Activated CD8-positive, alpha-beta memory T cell treated with anti-CD3 and anti-CD28 coated beads, Interleukin-2, amount 50 U/mL, for 1 hour (primary cell): ENCODE measurements around the gene CLBA1.
"Not testable (repeated sequence)": the region's sequence is repeated elsewhere in the genome, so short reads cannot be mapped to it uniquely, and the experiment has no call there.

Experiments used
- DNase-seq: peaks from one replicate; pipeline ENCODE4 v3.0.0-alpha.2; 2020; ENCODE audit errors: extremely low read depth

Gene CLBA1

DNA sequence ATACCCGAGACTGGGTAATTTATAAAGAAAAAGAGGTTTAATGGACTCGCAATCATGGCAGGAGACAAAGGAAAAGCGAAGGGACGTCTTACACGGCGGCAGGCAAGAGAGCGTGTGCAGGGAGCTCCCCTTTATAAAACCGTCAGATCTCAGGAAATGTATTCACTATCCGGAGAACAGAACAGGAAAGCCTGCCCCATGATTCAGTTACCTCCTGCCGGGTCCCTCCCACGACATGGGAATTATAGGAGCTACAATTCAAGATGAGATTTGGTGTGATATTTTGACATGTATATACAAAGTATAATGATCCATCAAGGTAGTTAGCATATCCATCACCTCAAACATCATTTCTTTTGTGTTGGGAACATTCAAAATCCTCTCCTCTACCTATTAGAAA, 37.6 kb downstream of the CLBA1 start:
- no peak for DNase-seq

DNA sequence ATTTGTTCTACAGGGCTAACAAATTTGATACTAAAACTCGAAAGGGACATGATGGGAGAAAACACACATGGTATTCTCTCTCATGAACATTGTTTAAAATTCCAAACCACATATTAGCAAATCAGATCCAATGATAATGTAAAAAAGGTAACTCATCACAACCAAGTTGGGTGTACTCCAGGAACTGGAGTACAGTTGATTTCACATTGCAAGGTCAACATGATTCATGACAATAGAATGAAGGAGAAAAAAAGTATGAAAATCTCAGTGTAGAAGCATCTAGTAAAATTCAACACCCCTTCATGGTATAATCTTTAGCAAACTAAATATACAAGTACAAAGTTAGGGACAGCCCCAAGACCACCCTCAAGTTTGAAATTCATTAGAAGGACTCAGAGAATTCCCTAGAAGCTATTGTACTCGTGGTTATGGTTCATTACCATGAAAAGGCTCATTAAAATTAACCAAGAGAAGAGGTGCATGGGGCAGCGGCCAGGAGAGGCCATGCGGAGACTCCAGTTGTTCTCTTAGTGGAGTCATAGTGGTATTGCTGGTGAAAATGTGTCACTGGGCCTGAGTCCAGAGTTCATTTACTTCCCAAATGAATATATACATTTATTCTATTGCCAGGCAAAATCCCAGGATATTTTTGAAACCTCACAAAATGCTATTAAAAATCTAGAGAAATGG, 38.3 kb downstream of the CLBA1 start:
- no peak for DNase-seq

DNA sequence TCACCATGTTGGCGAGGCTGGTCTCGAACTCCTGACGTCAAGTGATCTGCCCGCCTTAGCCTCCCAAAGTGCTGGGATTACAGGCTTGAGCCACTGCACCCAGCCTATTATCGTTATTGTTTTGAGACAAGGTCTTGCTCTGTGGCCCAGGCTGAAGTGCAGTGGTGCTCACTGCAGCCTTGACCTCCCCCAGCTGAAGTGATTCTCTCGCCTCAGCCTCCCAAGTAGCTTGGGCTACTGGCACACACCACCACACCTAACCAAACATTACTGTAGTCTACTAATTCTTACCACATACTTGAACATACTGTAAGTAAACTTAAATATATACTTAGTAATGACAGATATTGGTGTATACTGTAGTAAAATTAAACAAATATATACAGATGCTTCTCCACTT, 39.8 kb downstream of the CLBA1 start:
- DNase-seq = no peak

DNA sequence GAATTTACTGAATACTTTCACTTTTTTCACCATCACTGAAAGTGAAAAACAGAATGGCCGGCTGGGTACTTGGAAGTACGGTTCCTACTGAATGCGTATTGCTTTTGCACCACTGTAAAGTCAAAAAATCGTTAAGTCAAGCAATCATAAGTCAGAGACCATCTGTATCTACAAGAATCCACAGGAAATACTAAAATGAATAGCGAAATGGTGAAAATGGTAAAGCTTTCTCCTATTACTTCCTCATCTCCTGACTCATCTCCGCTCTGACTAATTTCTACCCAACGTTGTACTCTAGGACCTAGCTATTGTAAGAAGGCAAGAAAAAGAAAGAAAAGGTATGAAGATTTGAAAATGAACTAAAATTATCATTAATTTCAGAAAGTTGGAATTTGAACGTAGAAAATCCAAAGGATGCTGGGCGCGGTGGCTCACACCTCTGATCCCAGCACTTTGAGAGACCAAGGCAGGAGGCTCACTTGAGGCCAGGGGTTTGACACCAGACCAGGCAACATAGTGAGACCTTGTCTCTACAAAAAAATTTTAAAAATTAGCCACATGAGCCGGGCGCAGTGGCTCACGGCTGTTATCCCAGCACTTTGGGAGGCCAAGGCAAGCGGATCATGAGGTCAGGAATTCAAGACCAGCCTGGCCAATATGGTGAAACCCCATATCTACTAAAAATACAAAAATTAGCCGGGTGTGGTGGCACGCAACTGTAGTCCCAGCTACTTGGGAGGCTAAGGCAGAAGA, 40.6 kb downstream of the CLBA1 start:
- no peak for DNase-seq

DNA sequence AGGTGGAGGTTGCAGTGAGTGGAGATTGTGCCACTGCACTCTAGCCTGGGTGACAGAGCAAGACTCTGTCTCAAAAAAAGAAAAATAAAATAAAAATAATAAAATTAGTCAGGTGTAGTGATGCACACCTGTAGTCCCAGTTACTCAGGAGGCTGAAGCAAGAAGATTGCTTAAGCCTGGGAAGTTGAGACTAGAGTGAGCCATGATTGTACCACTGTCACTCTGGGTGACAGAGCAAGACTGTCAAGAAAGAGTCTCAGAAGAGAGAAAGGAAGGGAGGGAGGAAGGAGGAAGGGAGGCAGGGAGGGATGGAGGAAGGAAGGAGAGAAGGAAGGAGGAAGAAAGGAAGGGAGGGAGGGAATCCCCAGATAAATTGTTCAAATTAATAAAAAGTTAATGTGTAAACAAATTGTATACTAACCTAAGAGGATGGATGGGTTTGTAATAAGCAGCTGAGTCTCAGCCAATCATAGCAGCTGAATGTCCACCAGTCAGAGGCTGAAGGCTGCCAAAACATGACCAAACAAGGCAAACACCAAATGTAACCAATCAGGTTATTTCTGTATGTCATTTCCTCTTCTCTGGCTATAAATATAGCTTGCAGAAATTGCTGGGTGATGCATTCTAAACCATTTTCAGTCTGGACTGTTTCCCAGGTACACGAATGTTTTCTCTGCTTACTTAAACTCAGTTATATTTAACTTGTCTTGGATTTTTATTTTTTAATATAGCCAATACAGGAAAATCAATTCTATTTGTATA, 41.4 kb downstream of the CLBA1 start:
- DNase-seq = no peak

DNA sequence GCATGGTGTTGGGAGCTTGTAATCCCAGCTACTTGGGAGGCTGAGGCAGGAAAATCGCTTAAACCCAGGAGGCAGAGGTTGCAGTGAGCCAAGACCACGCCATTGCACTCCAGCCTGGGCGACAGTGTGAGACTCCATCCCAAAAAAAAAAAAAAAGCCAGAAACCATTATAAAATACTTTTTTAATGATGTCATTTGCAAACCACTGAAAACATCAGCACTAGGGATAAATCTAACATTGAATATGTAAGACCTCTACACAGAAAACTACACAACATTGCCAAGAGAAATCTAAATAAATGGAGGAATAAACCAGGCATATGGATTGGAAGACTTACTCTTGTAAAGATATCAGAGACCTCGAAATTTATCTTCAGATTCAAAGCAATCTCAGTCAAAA, 42.1 kb downstream of the CLBA1 start:
- not testable (repeated sequence) for DNase-seq

DNA sequence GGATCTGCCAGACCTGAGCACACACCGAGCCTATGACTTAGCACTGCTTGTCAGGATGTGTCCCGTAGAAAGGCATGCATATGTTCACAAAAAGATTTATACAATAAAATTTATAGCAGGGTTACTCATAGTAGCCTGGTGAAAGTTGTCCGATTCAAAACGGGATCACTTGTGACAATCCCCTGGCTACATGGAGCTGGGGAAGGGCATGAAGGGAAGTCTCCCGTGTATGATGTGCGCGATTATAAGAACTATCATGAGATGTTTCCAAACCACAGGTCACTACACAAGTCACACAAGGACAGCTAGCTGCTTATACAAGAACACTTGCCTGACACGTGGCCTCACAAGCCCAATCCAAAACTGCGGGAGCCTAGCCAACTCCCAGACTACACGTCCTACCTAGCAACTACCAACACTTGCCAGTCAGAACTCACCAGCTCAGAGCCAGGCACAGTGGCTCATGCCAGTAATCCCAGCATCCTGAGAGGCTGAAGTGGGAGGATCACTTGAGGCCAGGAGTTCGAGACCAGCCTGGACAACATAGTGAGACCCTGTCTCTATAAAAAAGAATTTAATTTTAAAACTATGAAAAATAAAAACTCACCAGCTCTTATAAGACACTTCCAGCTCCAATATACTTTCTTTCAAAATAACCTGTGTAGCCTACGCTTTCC, 42.8 kb downstream of the CLBA1 start:
- no peak for DNase-seq

DNA sequence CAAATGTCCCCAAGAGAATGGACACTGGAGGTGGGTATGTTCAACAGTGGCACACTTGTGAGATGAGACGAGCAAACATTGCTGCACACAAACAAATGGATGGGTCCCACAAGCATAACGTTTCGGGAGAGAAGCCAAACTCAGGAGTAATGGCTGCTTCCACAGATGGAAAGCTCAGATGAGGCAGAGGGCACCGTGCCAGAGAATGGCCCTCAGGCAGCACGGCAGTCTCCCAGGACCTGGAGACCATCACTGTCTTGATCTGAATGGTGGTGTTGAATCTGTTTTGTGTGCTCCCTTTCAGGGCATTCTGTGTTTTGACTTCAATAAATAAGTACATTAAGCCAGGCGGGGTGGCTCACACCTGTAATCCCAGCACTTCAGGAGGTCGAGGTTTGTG, 43.8 kb downstream of the CLBA1 start:
- no peak for DNase-seq

DNA sequence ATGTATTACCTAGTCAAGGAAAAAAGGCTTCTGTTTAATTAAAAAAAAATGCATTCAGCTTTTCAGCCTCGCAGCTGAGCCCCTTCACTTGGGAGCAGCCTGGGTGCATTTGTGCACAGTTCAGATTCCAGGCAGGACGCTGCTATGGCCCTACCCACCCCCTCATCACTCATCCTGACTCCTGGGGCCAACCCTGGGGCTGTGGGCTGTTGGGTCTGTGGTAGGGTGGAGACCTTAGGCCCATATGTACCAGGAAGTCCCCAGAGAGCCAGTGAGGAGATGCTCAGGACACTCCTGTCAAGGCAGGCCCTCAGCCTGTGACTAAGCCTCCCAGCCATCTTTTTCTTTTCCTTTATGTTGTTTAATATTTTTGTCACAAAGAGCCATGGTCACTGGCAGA, 44.6 kb downstream of the CLBA1 start:
- DNase-seq = no peak

DNA sequence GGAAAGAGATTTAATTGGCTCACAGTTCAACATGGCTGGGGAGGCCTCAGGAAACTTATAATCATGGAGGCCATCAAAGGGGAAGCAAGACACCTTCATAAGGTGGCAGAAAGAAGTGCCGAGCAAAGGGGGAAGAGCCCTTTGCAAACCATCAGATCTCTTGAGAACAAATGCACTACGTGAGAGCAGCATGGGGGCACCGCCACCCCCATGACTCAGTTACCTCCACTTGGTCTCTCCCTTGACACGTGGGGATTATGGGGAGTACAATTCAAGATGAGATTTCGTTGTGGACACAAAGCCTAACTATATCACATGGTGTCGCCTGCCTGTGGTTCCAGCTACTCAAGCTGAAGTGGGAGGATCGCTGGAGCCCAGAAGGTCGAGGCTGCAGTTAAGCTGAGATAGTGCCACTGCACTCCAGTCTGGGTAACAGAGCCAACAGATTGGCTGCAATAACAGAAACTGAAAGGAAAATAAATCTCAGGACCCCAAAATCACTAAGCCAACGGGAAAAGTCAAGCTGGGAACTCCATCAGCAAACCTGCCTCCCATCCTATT, 45.3 kb downstream of the CLBA1 start:
- DNase-seq = no peak

DNA sequence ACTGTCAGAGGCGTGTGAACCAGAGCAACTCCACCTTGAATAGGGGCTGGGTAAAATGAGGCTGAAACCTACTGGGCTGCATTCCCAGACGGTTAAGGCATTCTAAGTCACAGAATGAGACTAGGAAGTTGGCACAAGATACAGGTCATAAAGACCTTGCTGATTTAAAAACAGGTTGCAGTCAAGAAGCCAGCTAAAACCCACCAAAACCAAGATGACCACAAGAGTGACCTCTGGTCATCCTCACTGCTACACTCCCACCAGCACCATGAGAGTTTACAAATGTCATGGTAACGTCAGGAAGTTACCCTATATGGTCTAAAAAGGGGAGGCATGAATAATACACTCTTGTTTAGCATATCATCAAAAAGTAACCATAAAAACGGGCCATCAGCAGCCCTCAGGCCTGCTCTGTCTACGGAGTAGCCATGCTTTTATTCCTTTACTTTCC, 46.9 kb downstream of the CLBA1 start:
- DNase-seq = not testable (repeated sequence)

DNA sequence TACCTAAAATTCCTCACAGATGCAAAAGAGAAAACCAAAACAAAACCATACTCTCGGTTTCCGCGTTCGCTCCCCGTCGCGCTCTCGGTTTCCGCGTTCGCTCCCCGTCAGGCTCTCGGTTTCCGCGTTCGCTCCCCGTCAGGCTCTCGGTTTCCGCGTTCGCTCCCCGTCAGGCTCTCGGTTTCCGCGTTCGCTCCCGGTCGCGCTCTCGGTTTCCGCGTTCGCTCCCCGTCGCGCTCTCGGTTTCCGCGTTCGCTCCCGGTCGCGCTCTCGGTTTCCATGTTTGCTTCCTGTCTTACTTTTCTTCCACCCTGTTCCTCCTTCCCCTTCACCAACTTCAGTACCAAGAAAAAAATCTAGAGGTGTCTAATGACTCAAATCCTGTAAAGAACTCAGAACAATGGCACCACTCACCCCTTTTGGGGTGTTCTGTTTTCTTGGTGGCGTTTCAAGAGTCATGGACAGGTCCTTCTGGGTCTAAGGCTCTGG, 47.9 kb downstream of the CLBA1 start:
- DNase-seq = not testable (repeated sequence)

DNA sequence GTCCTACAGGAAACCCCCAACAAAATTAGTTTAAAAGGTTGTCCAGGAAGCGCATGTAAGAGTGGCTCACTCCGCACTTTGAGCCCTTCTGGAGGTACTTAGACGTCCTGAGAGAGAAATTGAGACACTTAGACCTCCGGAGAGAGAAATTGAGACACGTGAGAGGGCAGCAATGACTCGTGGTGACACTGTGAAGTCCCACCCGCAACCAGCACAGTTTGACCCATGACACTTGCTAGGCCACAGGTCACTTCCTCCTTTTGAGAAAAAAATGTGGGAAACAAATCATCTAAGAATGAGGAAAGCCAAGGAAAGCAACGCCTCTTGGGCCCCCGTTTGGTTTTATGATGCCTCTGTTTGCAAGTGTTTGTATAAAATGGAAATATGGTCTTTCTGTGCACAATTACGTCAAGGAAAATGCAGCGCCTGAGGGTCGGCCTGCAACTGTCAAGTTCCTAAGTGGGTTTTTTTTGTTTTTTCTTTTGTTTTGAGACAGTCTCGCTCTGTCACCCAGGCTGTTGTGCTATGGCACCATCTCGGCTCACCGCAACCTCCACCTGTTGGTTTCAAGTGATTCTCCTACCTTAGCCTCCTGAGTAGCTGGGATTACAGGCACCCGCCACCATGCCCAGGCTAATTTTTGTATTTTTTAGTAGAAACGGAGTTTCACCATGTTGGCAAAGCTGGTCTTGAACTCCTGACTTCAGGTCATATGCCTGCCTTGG, 48.9 kb downstream of the CLBA1 start:
- no peak for DNase-seq

DNA sequence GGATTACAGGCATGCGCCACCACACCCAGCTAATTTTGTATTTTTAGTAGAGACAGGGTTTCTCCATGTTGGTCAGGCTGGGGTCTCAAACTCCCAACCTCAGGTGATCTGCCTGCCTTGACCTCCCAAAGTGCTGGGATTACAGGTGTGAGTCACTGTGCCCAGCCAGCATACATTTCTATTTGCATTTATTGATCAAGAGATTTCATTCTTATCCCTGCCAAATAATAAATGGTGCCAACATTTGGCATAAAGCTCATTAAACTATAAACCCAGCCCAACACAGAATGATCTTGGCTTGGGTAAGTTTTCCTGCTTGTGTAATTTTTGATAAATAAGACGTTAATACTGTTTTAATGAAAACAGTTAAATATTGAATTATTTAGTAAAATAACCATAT, 50.0 kb downstream of the CLBA1 start:
- DNase-seq = not testable (repeated sequence)

DNA sequence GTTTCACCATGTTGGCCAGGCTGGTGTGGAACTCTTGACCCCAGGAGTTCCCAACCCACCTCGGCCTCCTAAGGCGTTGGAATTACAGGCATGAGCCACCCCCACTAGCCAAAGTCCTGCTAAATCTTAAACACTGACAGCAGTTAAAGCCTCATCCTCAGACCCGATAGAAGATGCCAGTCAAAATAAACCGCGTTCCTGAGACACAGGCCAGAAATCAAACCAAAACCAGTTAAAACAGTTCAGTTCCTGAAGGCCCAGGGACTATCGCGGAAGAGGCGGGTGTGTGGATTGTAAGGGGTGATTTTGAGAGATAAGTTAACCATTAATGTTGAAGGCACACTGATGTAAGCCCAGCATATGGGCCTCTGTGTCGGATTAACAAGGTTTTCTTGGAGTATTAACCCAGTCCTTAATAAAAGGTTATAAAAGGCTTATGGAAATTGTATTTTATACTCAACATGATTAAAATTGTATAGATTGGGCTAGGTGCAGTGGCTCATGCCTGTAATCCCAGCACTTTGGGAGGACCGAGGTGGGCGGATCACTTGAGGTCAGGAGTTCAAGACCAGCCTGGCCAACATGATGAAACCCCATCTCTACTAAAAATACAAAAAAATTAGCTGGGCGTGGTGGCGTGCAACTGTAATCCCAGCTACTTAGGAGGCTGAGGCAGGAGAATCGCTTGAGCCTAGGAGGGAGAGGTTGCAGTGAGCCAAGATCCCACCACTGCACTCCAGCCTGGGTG, 54.0 kb downstream of the CLBA1 start:
- no peak for DNase-seq

DNA sequence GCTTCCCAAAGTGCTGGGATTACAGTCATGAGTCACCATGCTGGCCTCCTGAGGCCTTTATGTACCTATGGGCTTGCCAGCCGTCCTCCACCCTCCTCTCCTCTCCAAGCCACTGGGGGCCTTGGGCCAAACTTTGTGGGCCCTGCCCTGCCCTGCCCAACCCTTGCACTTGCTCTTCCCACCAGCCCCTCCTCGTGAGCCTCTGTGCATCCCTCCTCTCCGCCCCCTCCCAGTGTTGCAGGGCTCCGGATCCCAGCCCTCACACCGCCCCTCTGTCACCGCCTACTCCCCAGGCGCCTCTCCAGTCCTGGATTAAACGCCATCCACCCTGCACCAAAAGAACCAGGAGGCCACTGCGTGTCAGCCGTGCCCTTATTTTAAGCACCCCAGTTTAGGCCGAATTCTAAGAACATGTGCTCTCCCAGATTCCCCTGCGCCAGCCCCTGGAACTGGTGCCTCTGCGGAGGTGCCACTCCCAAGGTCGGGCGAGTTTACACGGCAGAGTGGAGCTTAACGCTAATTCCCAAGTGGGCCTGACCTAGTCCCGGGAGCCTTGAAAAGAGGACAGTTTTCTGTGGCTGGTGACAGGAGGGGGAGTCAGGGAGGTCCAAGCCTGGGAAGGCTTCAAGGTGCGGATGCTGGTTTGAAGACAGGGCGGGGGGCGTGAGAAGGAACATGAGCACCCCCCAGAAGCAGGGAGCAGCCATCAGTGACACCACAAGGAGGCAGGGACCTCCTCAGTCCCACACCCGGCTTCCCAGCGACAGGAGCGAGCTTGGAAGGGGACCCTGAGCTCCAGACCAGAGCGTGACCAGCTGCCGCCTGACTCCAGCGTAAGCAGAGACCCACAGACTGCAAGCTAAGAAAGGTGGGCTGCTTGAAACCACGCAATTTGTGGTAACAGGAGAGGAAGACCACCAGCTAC, 56.5 kb downstream of the CLBA1 start:
- no peak for DNase-seq

DNA sequence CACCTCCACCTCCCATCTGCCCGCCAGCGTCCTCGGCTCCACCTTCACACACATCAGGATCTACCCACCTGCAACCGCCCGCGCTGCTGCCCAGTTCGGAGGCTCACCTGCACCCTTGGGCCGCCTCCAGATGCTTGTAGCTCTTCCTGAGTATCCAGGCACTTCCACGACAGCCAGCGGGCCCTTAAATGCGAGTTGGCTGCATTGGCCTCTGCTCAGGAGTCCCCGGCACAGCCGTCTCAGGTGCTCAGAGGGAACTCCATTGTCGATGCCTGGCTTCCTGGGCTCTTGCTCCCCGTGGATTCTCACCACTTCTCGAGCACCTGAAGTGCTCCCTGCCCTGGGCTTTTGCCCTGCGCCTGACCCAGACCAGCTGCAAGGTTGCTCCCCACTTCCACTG, 57.2 kb downstream of the CLBA1 start:
- DNase-seq = no peak

DNA sequence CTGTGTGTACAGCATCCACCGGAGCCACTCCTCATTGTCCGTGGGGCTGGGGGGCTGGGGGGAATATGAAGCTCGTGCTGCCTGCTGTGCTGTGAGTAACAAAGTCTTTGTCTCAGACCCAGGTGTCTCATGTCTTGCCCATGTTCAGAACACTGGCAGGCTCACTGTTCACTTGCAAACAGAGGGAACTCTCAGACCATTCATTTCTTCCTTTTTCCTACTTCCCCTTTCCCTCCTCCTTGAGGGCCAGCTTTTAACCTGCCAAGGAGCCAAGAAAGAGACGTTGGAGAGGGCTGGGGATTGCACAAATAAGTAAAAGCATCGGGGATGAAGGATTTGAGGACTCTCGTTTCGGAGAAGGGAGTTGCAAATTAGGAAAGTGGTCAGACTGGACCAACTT, 58.1 kb downstream of the CLBA1 start:
- no peak for DNase-seq
